Measurements from ENCODE around the gene CRB1.

DNA sequence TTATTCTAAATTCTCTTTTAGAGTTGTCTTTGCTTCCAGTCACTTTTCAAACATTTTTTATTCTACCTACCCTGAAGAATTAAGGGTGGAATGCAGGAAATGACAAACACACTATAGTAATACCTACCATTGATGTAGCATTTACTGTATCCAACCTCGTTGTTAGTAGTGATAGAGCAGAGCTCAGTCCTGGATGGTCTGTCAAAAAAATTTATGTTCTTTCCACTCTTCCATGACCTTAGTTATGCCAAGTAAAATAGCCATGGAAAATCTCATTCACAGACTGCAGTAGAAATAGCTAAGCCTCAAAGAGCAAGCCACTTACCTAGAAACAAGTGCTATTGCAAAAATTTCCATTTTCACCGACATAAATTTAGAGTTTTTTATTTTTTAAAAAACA lies 74.6 kb downstream of the CRB1 start:
- TF ChIP-seq, protein P1, sequence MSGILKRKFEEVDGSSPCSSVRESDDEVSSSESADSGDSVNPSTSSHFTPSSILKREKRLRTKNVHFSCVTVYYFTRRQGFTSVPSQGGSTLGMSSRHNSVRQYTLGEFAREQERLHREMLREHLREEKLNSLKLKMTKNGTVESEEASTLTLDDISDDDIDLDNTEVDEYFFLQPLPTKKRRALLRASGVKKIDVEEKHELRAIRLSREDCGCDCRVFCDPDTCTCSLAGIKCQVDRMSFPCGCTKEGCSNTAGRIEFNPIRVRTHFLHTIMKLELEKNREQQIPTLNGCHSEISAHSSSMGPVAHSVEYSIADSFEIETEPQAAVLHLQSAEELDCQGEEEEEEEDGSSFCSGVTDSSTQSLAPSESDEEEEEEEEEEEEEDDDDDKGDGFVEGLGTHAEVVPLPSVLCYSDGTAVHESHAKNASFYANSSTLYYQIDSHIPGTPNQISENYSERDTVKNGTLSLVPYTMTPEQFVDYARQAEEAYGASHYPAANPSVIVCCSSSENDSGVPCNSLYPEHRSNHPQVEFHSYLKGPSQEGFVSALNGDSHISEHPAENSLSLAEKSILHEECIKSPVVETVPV (CRISPR knock-in tag; IDR thresholded peaks at IDR 0.05): no peak
- TF ChIP-seq ZNF70 (CRISPR knock-in tag; IDR thresholded peaks at IDR 0.05): no peak
- TF ChIP-seq ARNTL (CRISPR knock-in tag; IDR thresholded peaks at IDR 0.05; ENCODE audit: borderline replicate concordance, low read depth): no peak

All from SK-N-SH treated with all-trans-retinoic acid at 6 μM for 48 hours (cell line).